ENCODE results near the gene TFEB.

DNA sequence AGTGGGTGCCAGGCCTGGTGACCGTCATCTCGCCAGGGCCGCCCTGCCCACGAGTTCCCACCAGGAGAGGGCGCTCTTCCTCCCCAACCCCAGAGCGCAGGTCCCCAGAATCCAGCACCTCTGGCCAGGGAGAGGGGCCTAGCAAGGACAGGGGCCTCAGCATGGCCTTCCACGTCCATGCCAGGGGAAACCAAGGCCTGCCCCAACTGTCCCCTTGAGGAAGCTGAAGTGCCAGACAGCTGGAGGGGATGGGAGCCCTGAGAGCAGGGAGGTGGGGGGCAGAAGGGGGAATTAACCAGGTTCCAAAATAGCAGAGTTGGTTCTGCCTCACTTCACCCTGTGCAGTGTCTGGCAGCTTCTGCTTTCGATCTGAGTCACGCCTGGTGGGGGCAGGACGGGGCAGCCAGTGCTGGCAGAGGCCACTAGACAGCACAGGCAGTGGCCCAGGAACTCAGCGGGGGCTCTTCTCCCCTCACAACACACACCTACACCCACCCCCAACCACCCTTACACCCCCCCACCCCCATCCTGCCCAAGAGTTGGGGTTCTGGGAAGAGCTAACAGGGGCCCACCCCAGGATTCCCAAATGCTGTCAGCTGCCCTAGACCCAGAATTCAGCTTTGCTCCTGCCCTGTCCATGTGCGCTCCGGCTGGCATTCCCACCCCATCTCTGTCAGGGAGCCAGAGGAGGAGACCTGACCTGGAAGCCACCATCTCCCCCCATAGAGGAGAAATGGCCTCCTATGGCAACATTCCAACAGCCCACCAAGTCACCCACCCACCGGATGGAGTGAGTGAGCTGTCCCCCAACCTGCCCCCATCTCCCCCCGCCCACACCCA is 29.2 kb downstream of the TFEB start:
- TF ChIP-seq, protein P1, sequence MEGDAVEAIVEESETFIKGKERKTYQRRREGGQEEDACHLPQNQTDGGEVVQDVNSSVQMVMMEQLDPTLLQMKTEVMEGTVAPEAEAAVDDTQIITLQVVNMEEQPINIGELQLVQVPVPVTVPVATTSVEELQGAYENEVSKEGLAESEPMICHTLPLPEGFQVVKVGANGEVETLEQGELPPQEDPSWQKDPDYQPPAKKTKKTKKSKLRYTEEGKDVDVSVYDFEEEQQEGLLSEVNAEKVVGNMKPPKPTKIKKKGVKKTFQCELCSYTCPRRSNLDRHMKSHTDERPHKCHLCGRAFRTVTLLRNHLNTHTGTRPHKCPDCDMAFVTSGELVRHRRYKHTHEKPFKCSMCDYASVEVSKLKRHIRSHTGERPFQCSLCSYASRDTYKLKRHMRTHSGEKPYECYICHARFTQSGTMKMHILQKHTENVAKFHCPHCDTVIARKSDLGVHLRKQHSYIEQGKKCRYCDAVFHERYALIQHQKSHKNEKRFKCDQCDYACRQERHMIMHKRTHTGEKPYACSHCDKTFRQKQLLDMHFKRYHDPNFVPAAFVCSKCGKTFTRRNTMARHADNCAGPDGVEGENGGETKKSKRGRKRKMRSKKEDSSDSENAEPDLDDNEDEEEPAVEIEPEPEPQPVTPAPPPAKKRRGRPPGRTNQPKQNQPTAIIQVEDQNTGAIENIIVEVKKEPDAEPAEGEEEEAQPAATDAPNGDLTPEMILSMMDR (conservative IDR thresholded peaks at IDR 0.05; ENCODE audit: low read depth, low read length) = peak; percentile 79
- TF ChIP-seq EZH2 (IDR thresholded peaks at IDR 0.05; ENCODE audit: borderline replicate concordance, low read depth, low read length, poor library complexity, severe bottlenecking) = no peak
